ENCODE measurements around the gene SDCBP2.

DNA sequence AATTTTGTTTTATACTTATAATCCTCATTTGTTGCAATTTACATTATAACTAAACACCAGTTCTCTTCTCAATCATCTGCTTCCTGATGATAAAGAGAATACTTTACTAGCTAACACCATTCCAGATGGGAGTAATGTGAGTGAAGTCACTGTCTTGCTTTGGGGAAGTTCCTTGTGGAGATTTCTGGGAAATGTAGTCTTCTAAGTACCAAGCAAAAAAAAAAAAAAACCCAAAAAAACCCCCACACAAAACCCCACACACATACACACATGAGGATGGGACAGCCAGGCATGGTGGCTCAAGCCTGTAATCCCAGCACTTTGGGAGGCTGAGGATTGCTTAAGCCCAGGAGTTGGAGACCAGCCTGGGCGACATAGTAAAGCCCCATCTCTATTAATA, 65.1 kb downstream of the SDCBP2 start:
- no peak for TF ChIP-seq CEBPB (IDR thresholded peaks at IDR 0.05; ENCODE audit: low read depth, low read length)
- no peak for TF ChIP-seq POLR2A (IDR thresholded peaks at IDR 0.05; ENCODE audit: control extremely low read depth in 1 of 2, low read depth in 2 of 2, low read length in 2 of 2)
- TF ChIP-seq CTCF (IDR thresholded peaks at IDR 0.05; ENCODE audit: control extremely low read depth in 1 of 3, insufficient read depth in 1 of 3, low read depth in 1 of 3, low read length in 3 of 3) = no peak
- TF ChIP-seq, protein P1, sequence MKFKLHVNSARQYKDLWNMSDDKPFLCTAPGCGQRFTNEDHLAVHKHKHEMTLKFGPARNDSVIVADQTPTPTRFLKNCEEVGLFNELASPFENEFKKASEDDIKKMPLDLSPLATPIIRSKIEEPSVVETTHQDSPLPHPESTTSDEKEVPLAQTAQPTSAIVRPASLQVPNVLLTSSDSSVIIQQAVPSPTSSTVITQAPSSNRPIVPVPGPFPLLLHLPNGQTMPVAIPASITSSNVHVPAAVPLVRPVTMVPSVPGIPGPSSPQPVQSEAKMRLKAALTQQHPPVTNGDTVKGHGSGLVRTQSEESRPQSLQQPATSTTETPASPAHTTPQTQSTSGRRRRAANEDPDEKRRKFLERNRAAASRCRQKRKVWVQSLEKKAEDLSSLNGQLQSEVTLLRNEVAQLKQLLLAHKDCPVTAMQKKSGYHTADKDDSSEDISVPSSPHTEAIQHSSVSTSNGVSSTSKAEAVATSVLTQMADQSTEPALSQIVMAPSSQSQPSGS (IDR thresholded peaks at IDR 0.05; ENCODE audit: low read length) = no peak
- no peak for TF ChIP-seq RFX5 (IDR thresholded peaks at IDR 0.05; ENCODE audit: borderline replicate concordance, low read depth, low read length)
- TF ChIP-seq POLR2AphosphoS5 (IDR thresholded peaks at IDR 0.05; ENCODE audit: low read depth, low read length) = no peak
- TF ChIP-seq BCL11A (IDR thresholded peaks at IDR 0.05; ENCODE audit: low read depth in 2 of 2, low read length in 2 of 2) = no peak
- no peak for TF ChIP-seq SRF (IDR thresholded peaks at IDR 0.05; ENCODE audit: low read depth, low read length)
- TF ChIP-seq, protein P2, sequence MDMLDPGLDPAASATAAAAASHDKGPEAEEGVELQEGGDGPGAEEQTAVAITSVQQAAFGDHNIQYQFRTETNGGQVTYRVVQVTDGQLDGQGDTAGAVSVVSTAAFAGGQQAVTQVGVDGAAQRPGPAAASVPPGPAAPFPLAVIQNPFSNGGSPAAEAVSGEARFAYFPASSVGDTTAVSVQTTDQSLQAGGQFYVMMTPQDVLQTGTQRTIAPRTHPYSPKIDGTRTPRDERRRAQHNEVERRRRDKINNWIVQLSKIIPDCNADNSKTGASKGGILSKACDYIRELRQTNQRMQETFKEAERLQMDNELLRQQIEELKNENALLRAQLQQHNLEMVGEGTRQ (IDR thresholded peaks at IDR 0.05; ENCODE audit: low read length) = no peak
- TF ChIP-seq EP300 (IDR thresholded peaks at IDR 0.05; ENCODE audit: borderline replicate concordance in 1 of 2, low read depth in 2 of 2, low read length in 2 of 2) = no peak
- TF ChIP-seq, protein P3, sequence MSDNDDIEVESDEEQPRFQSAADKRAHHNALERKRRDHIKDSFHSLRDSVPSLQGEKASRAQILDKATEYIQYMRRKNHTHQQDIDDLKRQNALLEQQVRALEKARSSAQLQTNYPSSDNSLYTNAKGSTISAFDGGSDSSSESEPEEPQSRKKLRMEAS (IDR thresholded peaks at IDR 0.05) = no peak
- TF ChIP-seq JUN (IDR thresholded peaks at IDR 0.05; ENCODE audit: low read depth, low read length) = no peak

Measured in H1 (cell line).